NCI-H128 (cell line): ENCODE results near the gene DGKI.
"Not testable (repeated sequence)": the region's sequence is repeated elsewhere in the genome, so short reads cannot be mapped to it uniquely, and the experiment has no call there.

Experiments
- DNase-seq: peaks from one replicate; lab custom pipeline; 2025; ENCODE audit not compliant: unreplicated experiment; lab: John Stamatoyannopoulos, UW

Gene DGKI

GRCh38 chr7:137747359-137748031, 99.3 kb downstream of the DGKI start:
- no peak for DNase-seq

- no peak for DNase-seq
These were observed 103.8 kb downstream of the DGKI start for GRCh38 chr7:137743021-137743420.

- DNase-seq: no peak
These were observed 104.7 kb downstream of the DGKI start for GRCh38 chr7:137742051-137742450.

GRCh38 chr7:137741443-137741842, 105.3 kb downstream of the DGKI start:
- no peak for DNase-seq

GRCh38 chr7:137734221-137734620, 112.6 kb downstream of the DGKI start:
- no peak for DNase-seq

- no peak for DNase-seq
These were observed 114.6 kb downstream of the DGKI start for GRCh38 chr7:137732168-137732567.

- DNase-seq: no peak
These were observed 115.3 kb downstream of the DGKI start for GRCh38 chr7:137731436-137731835.

- no peak for DNase-seq
These were observed 118.3 kb downstream of the DGKI start for GRCh38 chr7:137728426-137728825.

- DNase-seq: no peak
These were observed 119.4 kb downstream of the DGKI start for GRCh38 chr7:137727413-137727812.

- no peak for DNase-seq
These were observed 128.4 kb downstream of the DGKI start for GRCh38 chr7:137718355-137718754.

- DNase-seq: no peak
These were observed 128.9 kb downstream of the DGKI start for GRCh38 chr7:137717811-137718271.

- DNase-seq: no peak
These were observed 129.7 kb downstream of the DGKI start for GRCh38 chr7:137717045-137717444.

GRCh38 chr7:137716061-137716460, 130.7 kb downstream of the DGKI start:
- no peak for DNase-seq

GRCh38 chr7:137715533-137715932, 131.2 kb downstream of the DGKI start:
- DNase-seq: no peak

GRCh38 chr7:137715121-137715520, 131.7 kb downstream of the DGKI start:
- no peak for DNase-seq

- DNase-seq: not testable (repeated sequence)
These were observed 140.4 kb downstream of the DGKI start for GRCh38 chr7:137706330-137706729.

- no peak for DNase-seq
These were observed 142.1 kb downstream of the DGKI start for GRCh38 chr7:137704723-137705122.

GRCh38 chr7:137703291-137704010, 143.3 kb downstream of the DGKI start:
- DNase-seq: no peak

GRCh38 chr7:137696988-137697387, 149.8 kb downstream of the DGKI start:
- no peak for DNase-seq

GRCh38 chr7:137696376-137696775, 150.4 kb downstream of the DGKI start:
- DNase-seq: no peak

GRCh38 chr7:137695942-137696341, 150.8 kb downstream of the DGKI start:
- DNase-seq: no peak

- no peak for DNase-seq
These were observed 151.3 kb downstream of the DGKI start for GRCh38 chr7:137695494-137695893.

- no peak for DNase-seq
These were observed 152.4 kb downstream of the DGKI start for GRCh38 chr7:137694405-137694804.
